Measurements from ENCODE around the gene CACNA1E.

CACNA1E gene

DNA sequence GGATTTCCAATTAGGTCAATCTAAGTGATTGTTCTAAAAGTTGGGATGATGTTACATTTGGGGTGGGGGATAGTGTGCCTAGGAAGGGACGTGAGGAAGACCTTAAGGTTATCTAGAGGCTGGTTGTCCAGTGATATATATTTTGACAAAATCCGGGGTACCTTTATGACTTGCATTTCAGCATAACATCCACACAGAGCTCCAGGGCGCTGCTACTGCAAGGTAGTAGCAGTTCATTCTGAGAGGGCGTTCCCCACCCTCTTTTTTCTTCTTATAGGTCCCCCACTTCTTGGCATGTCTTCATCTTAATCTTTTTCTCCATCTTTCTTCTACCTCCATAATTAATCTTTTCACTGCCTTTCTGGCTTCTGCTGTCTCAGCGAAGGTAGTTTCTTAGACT, 161.9 kb downstream of the CACNA1E start:
- DNase-seq, result no peak

GRCh38 chr1:181646710-181647109, 163.4 kb downstream of the CACNA1E start:
- DNase-seq, result no peak

GRCh38 chr1:181647314-181648035, 164.2 kb downstream of the CACNA1E start:
- no peak for DNase-seq

DNA sequence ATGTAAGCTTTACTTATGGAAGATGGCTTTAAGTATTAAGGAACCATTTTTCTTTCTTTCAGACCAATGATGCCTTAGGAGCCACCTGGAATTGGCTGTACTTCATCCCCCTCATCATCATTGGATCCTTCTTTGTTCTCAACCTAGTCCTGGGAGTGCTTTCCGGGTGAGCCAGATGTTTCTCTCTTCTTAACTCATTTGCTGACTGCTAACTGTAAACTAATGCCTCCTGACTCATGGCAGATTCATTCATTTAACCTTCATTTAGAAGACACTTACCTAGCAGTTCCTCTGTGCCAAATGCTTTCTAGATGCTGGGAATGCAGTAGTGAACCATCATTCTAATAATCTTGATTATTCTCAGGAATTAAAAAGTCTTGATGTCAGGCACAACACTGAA, 168.0 kb downstream of the CACNA1E start:
- no peak for DNase-seq

GRCh38 chr1:181655756-181656155, 172.4 kb downstream of the CACNA1E start:
- no peak for DNase-seq

GRCh38 chr1:181656491-181656890, 173.2 kb downstream of the CACNA1E start:
- DNase-seq, result no peak

GRCh38 chr1:181658581-181658980, 175.3 kb downstream of the CACNA1E start:
- no peak for DNase-seq

- DNase-seq, result no peak
Observed at GRCh38 chr1:181659321-181659957, 176.1 kb downstream of the CACNA1E start.

- DNase-seq, result no peak
Observed at GRCh38 chr1:181660621-181661020, 177.3 kb downstream of the CACNA1E start.

GRCh38 chr1:181661569-181661968, 178.3 kb downstream of the CACNA1E start:
- DNase-seq, result no peak

DNA sequence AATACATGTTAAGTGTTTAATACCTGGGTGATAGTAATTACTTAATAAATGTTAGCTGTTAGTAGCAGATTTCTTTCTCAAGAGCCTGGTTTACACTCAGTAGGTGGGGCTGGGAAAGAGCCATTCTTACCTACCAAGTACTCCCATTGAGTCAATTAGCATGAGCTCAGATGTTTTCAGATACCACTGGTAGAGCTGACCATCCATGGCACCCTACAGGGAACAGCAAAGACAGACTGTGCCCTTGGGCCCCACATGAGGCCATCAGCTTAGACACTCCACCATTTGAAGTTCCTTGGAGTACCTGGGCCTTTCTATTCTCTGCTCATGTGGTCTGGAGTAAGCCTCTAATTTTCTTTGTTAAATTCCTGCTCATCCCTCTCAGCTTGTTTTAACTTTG, 179.3 kb downstream of the CACNA1E start:
- DNase-seq, result no peak

DNA sequence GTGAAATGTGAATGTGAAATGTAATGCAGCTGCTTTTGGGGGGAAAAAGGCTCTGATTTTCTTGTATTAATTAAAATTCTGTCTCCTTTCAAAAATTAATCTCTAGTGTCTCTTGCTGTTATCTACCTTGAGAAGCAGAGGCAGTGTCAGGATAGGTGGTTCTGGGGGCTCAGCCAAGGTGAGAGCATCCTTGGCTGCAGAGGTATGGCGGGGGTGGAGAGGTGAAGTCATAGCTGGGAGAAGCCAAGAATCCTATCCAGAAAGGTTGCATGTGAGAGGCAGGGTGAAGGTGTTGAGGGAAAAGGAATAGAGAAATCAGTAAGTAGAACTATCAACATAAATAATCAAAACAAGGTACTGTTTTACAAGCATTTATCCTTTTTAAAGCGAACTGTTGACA, 181.2 kb downstream of the CACNA1E start:
- no peak for DNase-seq

DNA sequence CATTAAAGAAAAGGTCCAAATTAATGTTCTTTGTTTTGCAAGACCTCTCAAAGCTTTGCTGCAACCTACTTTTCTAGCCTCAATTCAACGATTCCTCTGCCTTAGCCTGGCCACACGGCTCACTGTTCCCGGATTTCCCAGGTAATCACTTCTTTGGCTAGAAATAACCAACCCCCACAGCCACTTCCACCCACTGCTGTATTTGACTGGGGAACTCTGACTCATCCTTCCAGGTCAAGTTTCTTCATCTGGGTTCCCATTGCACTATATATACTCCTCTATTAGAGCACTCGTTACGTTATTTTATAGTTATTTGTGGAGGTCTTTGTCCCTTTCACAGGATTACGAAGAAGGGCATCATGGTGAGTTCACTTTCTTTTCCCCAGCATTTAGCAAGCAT, 185.9 kb downstream of the CACNA1E start:
- DNase-seq, result no peak

GRCh38 chr1:181674617-181675016, 191.3 kb downstream of the CACNA1E start:
- DNase-seq, result no peak

DNA sequence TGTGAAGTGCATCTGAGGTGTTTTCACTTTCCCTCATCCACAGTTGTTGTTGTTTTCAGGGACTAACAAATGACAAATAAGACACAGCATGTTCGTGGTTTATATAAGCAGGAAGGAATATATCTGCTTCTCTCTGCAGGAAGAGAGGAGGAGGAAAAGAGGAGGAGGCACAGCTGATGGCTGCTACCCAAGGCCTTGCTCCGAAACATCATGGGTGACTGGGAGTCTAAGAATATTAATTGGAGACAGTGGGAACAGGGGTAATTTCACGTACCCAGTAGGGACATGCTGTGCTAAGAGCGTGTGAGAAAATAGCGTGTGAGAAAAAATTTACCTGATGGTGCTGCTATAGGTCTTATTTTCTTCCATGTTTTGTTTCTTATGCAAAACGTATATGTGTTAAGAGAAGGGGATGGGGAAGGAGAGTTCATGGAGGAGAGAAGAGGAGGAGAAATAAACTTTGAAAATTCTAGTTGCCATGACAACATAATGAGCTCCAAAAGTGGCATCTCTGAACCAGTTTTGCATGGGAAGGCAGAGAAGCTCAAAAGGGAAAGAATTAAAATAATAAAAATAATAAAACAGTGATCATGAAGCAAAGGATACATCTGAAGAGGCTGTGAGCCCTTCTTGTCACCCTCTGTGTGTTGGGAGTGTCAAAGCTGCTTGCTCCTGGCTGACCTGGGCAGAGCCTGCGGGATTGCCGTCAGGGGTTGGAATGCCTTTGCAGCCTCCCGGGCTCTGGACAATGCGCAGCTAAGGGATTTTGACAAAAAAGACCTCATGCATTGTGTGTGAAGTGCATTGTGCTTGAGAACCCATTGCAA, 192.0 kb downstream of the CACNA1E start:
- DNase-seq, result no peak

DNA sequence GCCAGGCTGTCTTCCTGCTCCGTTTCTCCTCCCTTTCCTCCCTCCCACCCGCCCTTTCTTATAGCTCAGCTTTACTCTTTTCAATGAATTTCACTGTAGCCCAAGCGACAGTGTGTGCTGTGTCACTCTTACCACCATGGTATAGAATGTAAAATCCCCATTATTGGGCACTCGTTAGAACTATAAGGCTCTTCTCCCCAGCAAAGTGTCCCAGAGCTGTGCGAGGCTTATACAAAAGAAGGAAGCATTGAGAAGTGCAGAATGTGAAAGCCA, 192.5 kb downstream of the CACNA1E start:
- DNase-seq, result no peak

GRCh38 chr1:181676269-181676668, 193.0 kb downstream of the CACNA1E start:
- no peak for DNase-seq

DNA sequence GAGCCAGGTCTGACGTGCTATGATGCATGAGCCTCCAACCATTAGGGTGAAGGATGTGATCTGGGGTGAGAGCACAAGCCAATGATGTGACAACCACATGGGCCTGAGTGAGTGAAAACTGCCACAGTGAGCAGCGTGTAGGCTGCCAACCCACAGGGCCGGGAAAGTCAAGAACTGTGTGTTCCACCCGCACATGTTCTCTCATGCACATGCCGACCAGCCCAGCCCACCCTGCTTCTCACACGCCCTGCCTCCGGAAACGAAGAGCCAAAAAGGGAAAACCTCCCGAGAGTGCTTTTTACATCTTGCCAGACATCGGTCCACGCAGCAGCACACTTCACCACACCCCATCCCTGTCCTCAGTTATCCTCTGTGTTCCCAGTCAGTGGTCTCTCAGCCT, 197.0 kb downstream of the CACNA1E start:
- DNase-seq, result no peak

DNA sequence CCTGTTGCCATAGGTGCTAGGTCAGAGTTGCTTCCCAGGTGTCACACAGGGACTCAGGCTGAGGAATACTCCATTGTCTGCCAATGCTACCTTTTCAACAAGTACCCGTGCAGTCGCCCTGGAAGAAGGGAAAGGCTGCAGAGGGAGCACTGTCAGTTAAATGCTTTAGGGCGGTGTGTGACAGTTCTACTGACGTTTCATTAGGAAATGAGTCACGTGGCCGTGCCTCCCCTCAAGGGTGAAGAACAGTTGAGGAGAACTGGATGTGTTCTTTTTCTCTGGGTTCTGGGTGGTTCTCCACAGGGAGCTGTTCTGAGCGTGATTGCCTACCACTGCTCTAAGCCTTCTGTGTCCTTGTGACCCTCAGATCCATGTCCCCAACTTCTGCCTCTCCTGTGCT, 197.6 kb downstream of the CACNA1E start:
- no peak for DNase-seq

DNA sequence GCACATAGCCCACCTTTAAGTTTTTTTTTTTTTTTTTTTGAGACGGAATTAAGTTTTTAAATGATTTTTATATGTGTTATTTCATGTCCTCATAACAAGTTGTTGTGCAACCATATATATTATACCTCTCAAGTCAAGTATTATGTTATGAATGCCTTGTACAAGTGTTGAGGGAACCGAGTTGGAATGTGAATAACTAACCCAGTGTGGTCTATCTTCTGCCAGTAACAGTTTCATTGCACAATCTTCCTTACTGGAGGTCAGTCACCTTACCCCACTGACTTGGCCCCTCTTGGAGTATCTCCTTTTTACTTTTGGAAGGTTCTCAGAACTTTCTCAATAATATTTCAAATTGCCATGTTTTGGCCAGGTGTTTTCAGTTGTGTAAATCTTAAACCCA, 201.9 kb downstream of the CACNA1E start:
- no peak for DNase-seq

DNA sequence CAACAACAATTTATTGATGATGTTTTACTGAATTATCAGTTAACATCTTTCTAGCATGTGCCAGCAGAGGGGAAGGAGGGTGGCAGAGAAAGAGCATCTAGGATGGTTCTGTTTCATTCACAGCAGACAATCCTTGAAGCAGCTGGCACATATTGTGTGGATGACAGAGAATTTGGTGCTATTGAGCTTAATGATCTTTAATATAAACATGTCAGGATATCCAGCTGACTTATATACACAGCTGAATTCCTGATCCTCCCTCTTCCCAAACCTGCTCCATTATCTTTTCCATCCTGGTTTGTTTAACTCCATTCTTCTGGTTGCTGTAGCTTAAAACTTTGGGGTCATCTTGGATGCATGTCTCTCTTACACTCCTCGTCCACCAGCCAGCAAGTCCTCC, 218.6 kb downstream of the CACNA1E start:
- DNase-seq, result no peak

DNA sequence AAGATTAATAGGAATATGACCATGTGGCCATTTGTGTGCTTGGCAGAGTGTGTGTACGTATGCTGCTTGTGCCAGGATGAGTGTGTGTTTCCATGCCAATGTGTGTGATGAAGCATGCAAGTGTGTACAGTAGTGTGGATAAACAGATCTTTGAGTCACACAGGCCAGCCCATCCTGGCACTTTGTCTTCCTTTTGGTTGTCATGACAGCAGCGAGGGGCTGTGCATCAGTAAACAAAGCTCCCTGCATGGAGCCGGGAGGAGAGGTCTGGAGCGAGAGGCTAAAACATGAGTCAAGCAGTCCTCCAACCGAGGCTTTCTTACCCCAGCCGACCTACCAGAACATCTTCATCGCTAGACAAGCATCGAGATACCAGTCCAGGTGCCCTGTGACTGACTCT, 221.2 kb downstream of the CACNA1E start:
- DNase-seq, result no peak

DNA sequence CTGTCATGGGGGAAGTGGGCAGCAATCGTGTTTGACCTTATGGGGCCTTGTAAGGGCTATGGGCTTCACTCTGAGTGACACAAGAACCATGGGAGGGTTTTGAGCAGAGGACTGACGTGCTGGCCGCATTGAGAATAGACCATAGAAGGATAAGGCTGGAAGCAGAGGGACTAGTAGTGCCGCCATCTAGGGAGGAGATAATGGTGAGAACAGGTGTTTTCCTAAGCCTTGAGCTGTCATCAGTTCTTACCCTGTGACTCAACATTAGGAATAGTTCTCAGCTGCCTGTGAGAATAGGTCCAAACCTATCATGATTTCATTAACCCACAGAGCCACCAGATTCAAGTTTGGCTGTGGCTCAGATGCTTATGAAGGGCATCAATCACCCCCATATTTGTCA, 228.5 kb downstream of the CACNA1E start:
- no peak for DNase-seq

DNA sequence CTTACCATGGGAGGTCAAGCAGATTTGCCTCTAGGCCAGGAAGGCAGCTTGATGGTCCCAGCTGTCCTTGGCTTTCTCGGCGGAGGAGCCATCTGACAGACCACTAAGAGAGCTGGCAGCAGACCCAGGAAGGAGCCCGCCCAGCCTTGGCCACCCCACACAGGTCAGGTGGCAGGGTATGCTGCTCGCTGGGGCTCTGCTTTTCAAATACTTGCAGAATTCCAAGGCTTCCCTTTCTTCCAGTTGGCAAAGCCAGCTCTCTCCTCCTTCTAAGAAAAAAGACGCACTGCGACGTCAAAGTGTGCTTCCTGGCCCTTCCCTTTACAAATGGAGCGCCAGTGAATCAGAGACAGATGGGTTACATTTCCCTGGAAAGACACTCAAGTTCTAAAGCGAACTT, 229.4 kb downstream of the CACNA1E start:
- no peak for DNase-seq
